Measurements from ENCODE around the gene DCTD.

GRCh38 chr4:182846036-182846435 is 71.2 kb downstream of the DCTD start:
- TF ChIP-seq EZH2phosphoT487 (conservative IDR thresholded peaks at IDR 0.05; ENCODE audit: low read length) (no peak), CTCF (IDR thresholded peaks at IDR 0.05; ENCODE audit: insufficient read depth, low read length, poor library complexity, severe bottlenecking) (no peak)

Measured in SU-DHL-6 (cell line).